Measurements from ENCODE around the gene TSHR. TPM values are rescaled to one million over a fixed set of nuclear protein-coding genes. Genes with fewer than 3 reads are reported as not detected.

The TSHR gene
- total and polyA plus RNA-seq, 2 experiments from 2014 or later = 0.59 to 0.78 TPM

DNA sequence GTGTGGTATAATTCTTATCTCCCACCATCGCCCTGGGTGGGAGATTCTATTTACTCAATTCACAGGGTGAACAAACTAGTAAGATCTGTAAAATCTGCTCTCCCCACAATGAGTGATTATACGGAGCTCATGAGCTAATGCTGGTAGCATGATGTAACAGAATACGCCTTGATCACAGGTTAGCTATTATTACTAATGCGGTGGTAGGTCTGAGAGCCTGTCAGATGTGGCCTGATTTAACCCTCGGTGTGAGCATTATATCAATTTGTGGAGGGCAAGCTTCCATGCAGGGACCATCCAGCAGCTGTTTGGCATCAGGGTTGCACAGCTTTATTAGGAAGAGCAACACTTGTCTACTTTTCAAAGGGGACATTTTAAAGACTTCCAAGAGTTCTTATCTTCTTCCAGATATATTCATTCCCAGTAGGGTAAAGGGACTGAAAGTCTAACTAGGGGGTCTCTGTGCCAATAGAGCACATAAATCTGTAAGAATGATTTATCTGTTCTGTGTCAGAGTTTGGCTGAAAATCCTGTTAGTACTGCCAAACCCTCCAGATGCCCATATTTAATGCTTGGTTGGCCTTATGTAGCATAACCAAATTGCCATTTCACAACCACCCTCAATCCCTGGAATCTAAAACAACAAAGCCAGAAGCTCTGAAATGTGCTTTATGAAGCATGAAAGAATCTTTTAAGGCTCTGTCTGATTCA is 18.7 kb downstream of the TSHR start:
- H3K4me2 ChIP-seq = no peak overlapping the region
- no peaks in the 10 kb centered on the region for H3K36me3 ChIP-seq (ENCODE audit: insufficient read depth)
- ATAC-seq = no peak
- H3K79me2 ChIP-seq (replicated peaks; ENCODE audit: insufficient read depth) = no peaks in the 10 kb centered on the region
- no peaks in the 10 kb centered on the region for H3K4me1 Mint-ChIP-seq
- no peaks in the 10 kb centered on the region for H3K27me3 ChIP-seq (ENCODE audit: insufficient read depth)
- no peaks in the 10 kb centered on the region for H3K36me3 Mint-ChIP-seq (ENCODE audit: low read depth)
- H3K4me3 Mint-ChIP-seq = no peak overlapping the region
- H3K4me3 ChIP-seq = no peak overlapping the region
- H3K27ac Mint-ChIP-seq = no peak overlapping the region
- peaks cover 4% of the 10 kb centered on the region; the same call in 1 of the 2 replicates for H3K9me2 ChIP-seq (ENCODE audit: insufficient read depth)
- H3K27ac ChIP-seq (ENCODE audit: low read depth) = no peak overlapping the region
- no peaks in the 10 kb centered on the region for H3K4me1 ChIP-seq (ENCODE audit: insufficient read depth)
- TF ChIP-seq ZNF462 (CRISPR knock-in tag; IDR thresholded peaks at IDR 0.05) (no peak), REST (IDR thresholded peaks at IDR 0.05; ENCODE audit: unreplicated experiment) (no peak), EZH2 (IDR thresholded peaks at IDR 0.05; ENCODE audit: low read depth, unreplicated experiment) (no peak), STAT1 (IDR thresholded peaks at IDR 0.05; ENCODE audit: unreplicated experiment) (no peak), ZNF331 (CRISPR knock-in tag; IDR thresholded peaks at IDR 0.05; ENCODE audit: low read depth) (no peak), ZNF114 (CRISPR knock-in tag; IDR thresholded peaks at IDR 0.05) (no peak), JUNB (IDR thresholded peaks at IDR 0.05; ENCODE audit: unreplicated experiment) (no peak), EZH2phosphoT487 (IDR thresholded peaks at IDR 0.05; ENCODE audit: unreplicated experiment) (no peak), NANOG (IDR thresholded peaks at IDR 0.05; ENCODE audit: borderline replicate concordance) (no peak), CREB1 (CRISPR knock-in tag; IDR thresholded peaks at IDR 0.05; ENCODE audit: low read depth) (no peak), POLR2AphosphoS5 (IDR thresholded peaks at IDR 0.05; ENCODE audit: low read depth) (no peak)
- TF ChIP-seq, protein P1, sequence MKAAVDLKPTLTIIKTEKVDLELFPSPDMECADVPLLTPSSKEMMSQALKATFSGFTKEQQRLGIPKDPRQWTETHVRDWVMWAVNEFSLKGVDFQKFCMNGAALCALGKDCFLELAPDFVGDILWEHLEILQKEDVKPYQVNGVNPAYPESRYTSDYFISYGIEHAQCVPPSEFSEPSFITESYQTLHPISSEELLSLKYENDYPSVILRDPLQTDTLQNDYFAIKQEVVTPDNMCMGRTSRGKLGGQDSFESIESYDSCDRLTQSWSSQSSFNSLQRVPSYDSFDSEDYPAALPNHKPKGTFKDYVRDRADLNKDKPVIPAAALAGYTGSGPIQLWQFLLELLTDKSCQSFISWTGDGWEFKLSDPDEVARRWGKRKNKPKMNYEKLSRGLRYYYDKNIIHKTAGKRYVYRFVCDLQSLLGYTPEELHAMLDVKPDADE (IDR thresholded peaks at IDR 0.05) = no peak
- TF ChIP-seq, protein P2, sequence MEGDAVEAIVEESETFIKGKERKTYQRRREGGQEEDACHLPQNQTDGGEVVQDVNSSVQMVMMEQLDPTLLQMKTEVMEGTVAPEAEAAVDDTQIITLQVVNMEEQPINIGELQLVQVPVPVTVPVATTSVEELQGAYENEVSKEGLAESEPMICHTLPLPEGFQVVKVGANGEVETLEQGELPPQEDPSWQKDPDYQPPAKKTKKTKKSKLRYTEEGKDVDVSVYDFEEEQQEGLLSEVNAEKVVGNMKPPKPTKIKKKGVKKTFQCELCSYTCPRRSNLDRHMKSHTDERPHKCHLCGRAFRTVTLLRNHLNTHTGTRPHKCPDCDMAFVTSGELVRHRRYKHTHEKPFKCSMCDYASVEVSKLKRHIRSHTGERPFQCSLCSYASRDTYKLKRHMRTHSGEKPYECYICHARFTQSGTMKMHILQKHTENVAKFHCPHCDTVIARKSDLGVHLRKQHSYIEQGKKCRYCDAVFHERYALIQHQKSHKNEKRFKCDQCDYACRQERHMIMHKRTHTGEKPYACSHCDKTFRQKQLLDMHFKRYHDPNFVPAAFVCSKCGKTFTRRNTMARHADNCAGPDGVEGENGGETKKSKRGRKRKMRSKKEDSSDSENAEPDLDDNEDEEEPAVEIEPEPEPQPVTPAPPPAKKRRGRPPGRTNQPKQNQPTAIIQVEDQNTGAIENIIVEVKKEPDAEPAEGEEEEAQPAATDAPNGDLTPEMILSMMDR (conservative IDR thresholded peaks at IDR 0.05; ENCODE audit: low read depth in 2 of 2) = no peak
- H3K27me3 Mint-ChIP-seq (ENCODE audit: insufficient read depth, low read depth, poor library complexity) = peaks cover 5% of the 10 kb centered on the region
- H2AFZ ChIP-seq = no peak overlapping the region
- H3K9me3 Mint-ChIP-seq = no peaks in the 10 kb centered on the region
- no peaks in the 10 kb centered on the region for H3F3A ChIP-seq (replicated peaks; ENCODE audit: low read depth)
- no peaks in the 10 kb centered on the region for H4K20me1 ChIP-seq (replicated peaks; ENCODE audit: insufficient read depth)
- no peak for DNase-seq (ENCODE audit: low spot score)
